IPS-11a (cell line): ENCODE data around the gene MRPL45.

Experiments
- H3K4me3 ChIP-seq: one replicate; pipeline ENCODE4 v1.5.1; 2013; ENCODE audit warnings: low read depth, low read length, control low read depth

MRPL45 gene

GRCh38 chr17:38324772-38325171, 27.8 kb downstream of the MRPL45 start:
- no peak overlapping the region for H3K4me3 ChIP-seq

GRCh38 chr17:38325221-38325851, 28.4 kb downstream of the MRPL45 start:
- no peak overlapping the region for H3K4me3 ChIP-seq

GRCh38 chr17:38326996-38327792, 30.2 kb downstream of the MRPL45 start:
- H3K4me3 ChIP-seq, result no peak overlapping the region

GRCh38 chr17:38327936-38328335, 31.0 kb downstream of the MRPL45 start:
- no peak overlapping the region for H3K4me3 ChIP-seq

GRCh38 chr17:38328620-38329019, 31.7 kb downstream of the MRPL45 start:
- H3K4me3 ChIP-seq, result no peak overlapping the region

GRCh38 chr17:38329284-38329683, 32.3 kb downstream of the MRPL45 start:
- no peak overlapping the region for H3K4me3 ChIP-seq

- H3K4me3 ChIP-seq, result no peak overlapping the region
Measured at GRCh38 chr17:38329808-38330730, 33.1 kb downstream of the MRPL45 start.

GRCh38 chr17:38330941-38331411, 34.0 kb downstream of the MRPL45 start:
- no peak overlapping the region for H3K4me3 ChIP-seq

GRCh38 chr17:38332735-38333134, 35.8 kb downstream of the MRPL45 start:
- H3K4me3 ChIP-seq, result no peak overlapping the region

GRCh38 chr17:38333635-38334295, 36.8 kb downstream of the MRPL45 start:
- no peak overlapping the region for H3K4me3 ChIP-seq

GRCh38 chr17:38334480-38335364, 37.8 kb downstream of the MRPL45 start:
- no peak overlapping the region for H3K4me3 ChIP-seq

GRCh38 chr17:38336838-38337237, 39.9 kb downstream of the MRPL45 start:
- H3K4me3 ChIP-seq, result no peak overlapping the region

- H3K4me3 ChIP-seq, result no peak overlapping the region
Measured at GRCh38 chr17:38338053-38338452, 41.1 kb downstream of the MRPL45 start.

GRCh38 chr17:38338535-38338934, 41.6 kb downstream of the MRPL45 start:
- H3K4me3 ChIP-seq, result no peak overlapping the region

- H3K4me3 ChIP-seq, result no peak overlapping the region
Measured at GRCh38 chr17:38339891-38340290, 42.9 kb downstream of the MRPL45 start.

GRCh38 chr17:38341035-38341721, 44.2 kb downstream of the MRPL45 start:
- H3K4me3 ChIP-seq, result no peak overlapping the region

- H3K4me3 ChIP-seq, result no peak overlapping the region
Measured at GRCh38 chr17:38342886-38343607, 46.1 kb downstream of the MRPL45 start.

- no peak within 1 kb of the TSS for H3K4me3 ChIP-seq
Measured at GRCh38 chr17:38343608-38344419, 46.8 kb downstream of the MRPL45 start, which contains the start of gene GPR179. TSS of gene GPR179 (minus strand) at chr17:38343956. CDS start at chr17:38343789, 167 bp downstream.
